GM12873 (cell line): ENCODE data around the gene CXCL13.

Experiments
- CTCF ChIP-seq: IDR thresholded peaks from 2 replicates; pipeline ENCODE4 v1.5.1; 2012; ENCODE audit warnings: low read depth, mild to moderate bottlenecking, moderate library complexity, low read length, control low read depth; ENCODE audit not compliant: insufficient read depth; ENCODE audit errors: missing control alignments

CXCL13 gene

GRCh38 chr4:77625485-77625884 is 19.9 kb downstream of the CXCL13 start:
- no peak for TF ChIP-seq CTCF

- no peak for TF ChIP-seq CTCF
Observed at GRCh38 chr4:77629885-77630284, 24.3 kb downstream of the CXCL13 start.

GRCh38 chr4:77631276-77631675 is 25.7 kb downstream of the CXCL13 start:
- TF ChIP-seq CTCF = no peak

- no peak for TF ChIP-seq CTCF
Observed at GRCh38 chr4:77634132-77634785, 28.6 kb downstream of the CXCL13 start.

GRCh38 chr4:77635246-77635645 is 29.6 kb downstream of the CXCL13 start:
- no peak for TF ChIP-seq CTCF

GRCh38 chr4:77635876-77636275 is 30.3 kb downstream of the CXCL13 start:
- TF ChIP-seq CTCF = no peak

- TF ChIP-seq CTCF = no peak
Observed at GRCh38 chr4:77636902-77637301, 31.3 kb downstream of the CXCL13 start.
